ENCODE results near the gene GPS1. TPM values are rescaled to one million over a fixed set of nuclear protein-coding genes. Genes with fewer than 3 reads are reported as not detected.

GPS1 gene
- total RNA-seq, 2 experiments from 2014 or later, result 97.6 to 104 TPM

DNA sequence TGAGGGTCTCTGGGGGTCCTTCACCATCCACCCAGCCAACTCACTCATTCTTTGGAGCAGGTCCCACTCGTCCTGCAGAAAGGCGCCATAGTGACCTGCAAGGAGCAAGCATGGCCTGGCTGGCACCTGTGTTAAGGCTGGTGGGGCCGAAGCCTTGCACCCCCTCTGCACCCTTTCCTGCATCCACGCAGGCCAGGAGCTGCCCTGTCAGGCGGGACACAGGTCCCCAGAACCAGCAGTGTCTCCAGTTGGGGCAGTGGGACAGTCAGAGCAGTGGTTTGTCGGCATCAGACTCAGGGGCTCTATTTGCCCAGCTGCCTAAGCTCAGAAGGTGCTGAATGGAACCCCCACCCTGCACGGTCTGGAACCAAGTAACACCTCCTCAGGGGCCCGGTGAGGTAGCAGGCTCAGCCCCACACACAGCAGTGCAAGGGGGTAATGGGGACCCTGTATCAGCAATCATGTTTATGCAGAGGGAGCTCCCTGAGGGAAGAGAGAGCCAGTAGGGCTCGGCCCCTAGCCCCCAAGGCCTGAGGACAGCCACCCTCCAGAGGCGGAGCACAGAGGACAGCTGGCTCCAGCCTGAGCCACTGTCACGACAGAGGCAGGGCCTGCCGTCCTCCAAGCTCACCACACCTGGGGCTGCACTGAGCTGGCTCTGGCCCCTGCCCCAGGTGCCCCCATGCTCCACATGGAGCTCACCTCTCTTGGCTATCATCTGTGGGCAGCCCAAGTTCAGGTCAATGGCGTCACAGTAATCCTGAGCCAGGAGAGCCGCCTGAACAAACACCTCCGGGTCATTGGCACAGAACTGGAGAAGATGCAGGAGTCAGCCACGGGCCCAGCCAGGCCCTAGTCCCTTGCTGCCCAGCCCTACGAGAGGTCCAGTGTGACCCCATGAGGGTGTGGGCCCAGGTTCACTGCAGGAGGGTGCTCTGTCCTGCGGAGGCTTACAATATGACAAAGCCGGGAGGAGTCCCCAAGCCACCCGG lies 12.0 kb downstream of the GPS1 start:
- Mint-ChIP-seq H3K4me3 (peak overlapping the region; percentile 70), H3K27me3 (ENCODE audit: low read depth) (no peaks in the 10 kb centered on the region), H3K4me1 (ENCODE audit: low read depth) (peaks cover 19% of the 10 kb centered on the region), H3K27ac (peak overlapping the region; percentile 72), H3K36me3 (ENCODE audit: low read depth) (peaks cover 2% of the 10 kb centered on the region), H3K9me3 (ENCODE audit: insufficient read depth) (no peaks in the 10 kb centered on the region)
- no peak for DNase-seq
- ATAC-seq, result no peak
- ChIA-PET CTCF (interaction anchor here (0.7 to 1.2 kb wide), 2 partner anchors 26 to 34 kb away, joined by 3 read pairs; partner anchors contain the start of gene DCXR), POLR2A (interaction anchor here (0.6 to 1.5 kb wide), 4 partner anchors 13 to 134 kb away, joined by 3 to 5 read pairs (median 4); no protein-coding TSS in a partner anchor)

GRCh38 chr17:82064433-82065192 lies 12.9 kb downstream of the GPS1 start:
- Mint-ChIP-seq H3K36me3 (ENCODE audit: low read depth) (peaks cover 2% of the 10 kb centered on the region), H3K27me3 (ENCODE audit: low read depth) (no peaks in the 10 kb centered on the region), H3K4me1 (ENCODE audit: low read depth) (peaks cover 19% of the 10 kb centered on the region), H3K4me3 (peak overlapping the region; percentile 70), H3K27ac (peak overlapping the region; percentile 72), H3K9me3 (ENCODE audit: insufficient read depth) (no peaks in the 10 kb centered on the region)
- ChIA-PET POLR2A (interaction anchor here (0.9 to 2.2 kb wide), 4 partner anchors 14 to 105 kb away, joined by 3 to 6 read pairs (median 4); partner anchors contain the start of gene DCXR), CTCF (interaction anchor here (1.2 to 2.2 kb wide), 2 partner anchors 27 kb away, joined by 3 to 11 read pairs; partner anchors contain the start of gene DCXR)
- ATAC-seq (no peak), DNase-seq (no peak)

DNA sequence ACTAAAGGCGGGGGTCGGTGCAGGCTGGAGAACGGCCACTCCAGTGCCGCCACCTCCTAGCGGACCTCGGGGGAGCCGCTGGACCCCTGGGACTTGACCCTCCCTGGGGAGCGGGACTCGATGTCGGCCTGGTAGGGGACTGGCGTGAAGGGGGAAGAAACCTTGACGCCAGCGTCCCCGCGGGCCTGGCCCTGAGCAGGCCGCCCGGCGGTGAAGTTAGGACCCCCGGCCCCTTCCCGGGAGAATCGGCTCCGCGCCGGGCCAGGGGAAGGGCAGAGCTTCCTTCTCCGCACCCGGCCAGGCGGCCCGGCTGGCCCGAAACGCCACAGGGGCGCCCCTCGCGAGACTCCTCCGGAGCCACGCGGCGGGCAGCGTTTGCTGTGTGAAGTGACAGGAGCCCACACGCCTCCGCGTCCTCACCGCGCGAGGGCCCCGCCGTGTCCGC lies 13.5 kb downstream of the GPS1 start:
- DNase-seq, result no peak
- ChIA-PET POLR2A (interaction anchor here (0.6 to 2.2 kb wide), 6 partner anchors 12 to 104 kb away, joined by 3 to 7 read pairs (median 4); partner anchors contain the start of genes DCXR and GPS1), CTCF (interaction anchor here (2.2 kb wide), 1 partner anchor 28 kb away, joined by 11 read pairs; the partner anchor contains the start of gene DCXR)
- Mint-ChIP-seq H3K4me1 (ENCODE audit: low read depth) (peaks cover 19% of the 10 kb centered on the region), H3K27ac (peak overlapping the region; percentile 72), H3K4me3 (peak overlapping the region; percentile 70), H3K36me3 (ENCODE audit: low read depth) (peaks cover under 1% of the 10 kb centered on the region), H3K9me3 (ENCODE audit: insufficient read depth) (no peaks in the 10 kb centered on the region), H3K27me3 (ENCODE audit: low read depth) (no peaks in the 10 kb centered on the region)
- ATAC-seq, result peak; percentile 62

DNA sequence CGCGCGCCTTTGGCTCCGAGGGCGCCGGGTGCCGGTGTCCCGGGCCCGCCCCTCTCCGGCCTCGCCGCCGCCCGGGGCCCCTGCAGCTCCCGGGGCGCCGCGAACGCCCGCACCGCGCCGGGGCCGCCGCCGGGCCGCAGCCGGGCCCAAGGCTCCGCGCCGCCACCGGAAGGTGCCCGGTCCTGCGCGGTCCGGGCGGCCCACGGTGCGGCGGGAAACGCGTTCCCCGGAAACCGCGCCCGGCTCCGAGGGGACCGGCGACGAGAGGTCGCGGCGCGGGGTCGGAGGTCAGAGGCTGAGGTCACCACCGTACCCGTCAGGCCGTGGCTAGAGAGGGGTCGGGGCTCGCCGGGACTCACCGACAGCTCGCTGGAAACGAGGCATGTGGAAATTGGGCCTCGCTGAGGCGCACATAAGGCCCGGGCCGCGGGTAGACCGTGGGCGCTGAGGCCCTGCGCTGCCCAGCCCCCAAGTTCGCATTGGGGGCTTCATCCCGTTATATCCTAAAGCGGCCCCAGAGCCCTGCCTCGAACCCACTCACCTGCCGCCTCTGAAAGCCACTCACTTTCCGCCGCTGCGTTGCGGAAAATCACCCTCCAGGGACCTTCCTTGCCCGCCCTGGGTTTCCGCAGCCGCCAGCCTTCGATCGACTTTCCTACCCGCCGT lies 14.1 kb downstream of the GPS1 start, which contains the start of gene DUS1L:
Gene DUS1L (minus strand): TSS at position 167 of the 666 bp plus-strand sequence. CDS start 745 bp downstream, outside the sequence.
- peak within 1 kb of the TSS; percentile 86 for H3K27ac Mint-ChIP-seq
- H3K27me3 Mint-ChIP-seq (ENCODE audit: low read depth), result no peaks in the 10 kb centered on the region
- ATAC-seq, result peak; percentile 86
- peak; percentile 70 for DNase-seq
- ChIA-PET POLR2A (interaction anchor here (0.6 to 2.2 kb wide), 4 partner anchors 12 to 31 kb away, joined by 3 to 7 read pairs (median 4); partner anchors contain the start of genes DCXR and GPS1), CTCF (interaction anchor here (2.2 kb wide), 1 partner anchor 28 kb away, joined by 11 read pairs; the partner anchor contains the start of gene DCXR)
- peaks cover 19% of the 10 kb centered on the region for H3K4me1 Mint-ChIP-seq (ENCODE audit: low read depth)
- peak within 1 kb of the TSS; percentile 84 for H3K4me3 Mint-ChIP-seq
- no peaks in the 10 kb centered on the region for H3K9me3 Mint-ChIP-seq (ENCODE audit: insufficient read depth)
- no peaks in the 10 kb centered on the region for H3K36me3 Mint-ChIP-seq (ENCODE audit: low read depth)

DNA sequence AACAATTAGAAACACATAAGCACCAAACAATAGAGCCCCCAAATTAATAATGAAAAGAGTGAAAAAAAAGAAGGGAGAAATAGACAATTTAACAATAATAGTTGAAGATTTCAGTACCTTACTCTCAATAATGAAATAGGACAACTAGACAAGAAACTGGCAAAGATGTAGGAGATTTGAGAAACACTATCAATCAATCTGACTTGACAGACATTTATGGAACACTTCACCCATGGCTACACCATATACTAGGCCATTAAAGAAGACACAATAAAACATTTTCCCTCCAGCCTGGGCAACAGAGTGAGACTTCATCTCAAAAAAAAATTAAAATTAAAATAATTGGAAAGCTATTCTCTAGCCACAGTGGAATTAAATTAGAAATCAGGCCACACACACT lies 18.9 kb downstream of the GPS1 start:
- CTCF ChIA-PET, result interaction anchor here (2.3 kb wide), 1 partner anchor 33 kb away, joined by 6 read pairs; the partner anchor contains the start of gene DCXR
- POLR2A ChIA-PET, result no interaction called here

GRCh38 chr17:82072827-82073226 lies 21.1 kb downstream of the GPS1 start:
- Mint-ChIP-seq H3K4me3 (no peak overlapping the region), H3K27ac (no peak overlapping the region), H3K27me3 (ENCODE audit: low read depth) (peaks cover 3% of the 10 kb centered on the region), H3K36me3 (ENCODE audit: low read depth) (no peaks in the 10 kb centered on the region), H3K9me3 (ENCODE audit: insufficient read depth) (no peaks in the 10 kb centered on the region), H3K4me1 (ENCODE audit: low read depth) (no peaks in the 10 kb centered on the region)
- ATAC-seq (no peak), DNase-seq (no peak)
- POLR2A ChIA-PET, result no interaction called here
- CTCF ChIA-PET, result interaction anchor here (1.2 kb wide), 1 partner anchor 36 kb away, joined by 3 read pairs; no protein-coding TSS in a partner anchor

More for the DNA sequence above, 18.9 kb downstream of the GPS1 start:
- Mint-ChIP-seq H3K27me3 (ENCODE audit: low read depth) (peaks cover 3% of the 10 kb centered on the region), H3K36me3 (ENCODE audit: low read depth) (no peaks in the 10 kb centered on the region), H3K4me3 (no peak overlapping the region), H3K27ac (no peak overlapping the region), H3K9me3 (ENCODE audit: insufficient read depth) (no peaks in the 10 kb centered on the region), H3K4me1 (ENCODE audit: low read depth) (peaks cover 7% of the 10 kb centered on the region)
- ATAC-seq (no peak), DNase-seq (no peak)

GRCh38 chr17:82073446-82073845 lies 21.7 kb downstream of the GPS1 start:
- ATAC-seq (no peak), DNase-seq (no peak)
- Mint-ChIP-seq H3K4me3 (no peak overlapping the region), H3K27me3 (ENCODE audit: low read depth) (peaks cover 3% of the 10 kb centered on the region), H3K9me3 (ENCODE audit: insufficient read depth) (no peaks in the 10 kb centered on the region), H3K27ac (no peak overlapping the region), H3K36me3 (ENCODE audit: low read depth) (peaks cover 3% of the 10 kb centered on the region), H3K4me1 (ENCODE audit: low read depth) (no peaks in the 10 kb centered on the region)
- ChIA-PET CTCF (no interaction called here), POLR2A (no interaction called here)

GRCh38 chr17:82076018-82076784 lies 24.5 kb downstream of the GPS1 start:
- ChIA-PET CTCF (no interaction called here), POLR2A (interaction anchor here (1.3 kb wide), 1 partner anchor 10 kb away, joined by 4 read pairs; no protein-coding TSS in a partner anchor)
- ATAC-seq (no peak), DNase-seq (no peak)
- Mint-ChIP-seq H3K4me1 (ENCODE audit: low read depth) (no peaks in the 10 kb centered on the region), H3K9me3 (ENCODE audit: insufficient read depth) (no peaks in the 10 kb centered on the region), H3K27ac (no peak overlapping the region), H3K27me3 (ENCODE audit: low read depth) (peaks cover 3% of the 10 kb centered on the region), H3K4me3 (no peak overlapping the region), H3K36me3 (ENCODE audit: low read depth) (peaks cover 13% of the 10 kb centered on the region)

- peaks cover 3% of the 10 kb centered on the region for H3K27me3 Mint-ChIP-seq (ENCODE audit: low read depth)
- ChIA-PET POLR2A (interaction anchor here (1.3 to 1.4 kb wide), 2 partner anchors 10 to 11 kb away, joined by 4 to 7 read pairs; partner anchors contain the start of gene DUS1L), CTCF (interaction anchor here (0.5 kb wide), 1 partner anchor 50 kb away, joined by 3 read pairs; no protein-coding TSS in a partner anchor)
- ATAC-seq (no peak), DNase-seq (no peak)
- peaks cover 13% of the 10 kb centered on the region for H3K36me3 Mint-ChIP-seq (ENCODE audit: low read depth)
- H3K4me3 Mint-ChIP-seq, result no peak overlapping the region
- H3K9me3 Mint-ChIP-seq (ENCODE audit: insufficient read depth), result no peaks in the 10 kb centered on the region
- no peak overlapping the region for H3K27ac Mint-ChIP-seq
- no peaks in the 10 kb centered on the region for H3K4me1 Mint-ChIP-seq (ENCODE audit: low read depth)
Measured at GRCh38 chr17:82076785-82077591, 25.3 kb downstream of the GPS1 start.

Data from activated CD8-positive, alpha-beta T cell treated with anti-CD3 and anti-CD28 coated beads, Interleukin-2, amount 10 ng/mL, durations not matched to agents 7 days and 5 days (primary cell).